ENCODE measurements around the gene TMEM52. TPM values are rescaled to one million over a fixed set of nuclear protein-coding genes. Genes with fewer than 3 reads are reported as not detected.

TMEM52 gene
- total and polyA plus RNA-seq, 2 of the 8 experiments (the other 6 are each of a cell fraction or from before 2014, with no cell fraction given), result 14.6 to 30.2 TPM

DNA sequence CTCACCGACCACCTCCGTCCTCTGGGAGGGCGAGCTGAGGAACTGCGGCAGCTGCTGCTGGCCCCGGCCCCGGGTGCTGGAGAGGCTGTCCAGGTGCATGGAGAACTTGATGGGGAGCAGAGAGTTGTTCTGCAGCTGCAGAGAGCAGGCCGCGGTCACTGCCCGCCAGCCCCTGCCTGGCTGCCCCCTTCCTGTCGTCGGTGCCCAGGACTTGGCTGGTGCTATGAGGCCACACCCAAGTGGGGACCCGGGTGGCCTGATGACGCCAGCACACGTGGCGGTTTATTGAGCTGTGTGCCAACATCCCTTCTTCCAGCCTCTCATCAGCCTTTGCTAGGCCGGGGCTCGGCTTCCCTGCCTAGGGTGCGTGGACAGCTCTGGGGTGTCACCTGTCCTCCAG is 5.3 kb upstream of the TMEM52 start (continued):
- TF ChIP-seq CHD7 (IDR thresholded peaks at IDR 0.05; ENCODE audit: insufficient replicate concordance, low read length) (no peak), CHD2 (IDR thresholded peaks at IDR 0.05; ENCODE audit: low read length) (no peak), SIN3A (conservative IDR thresholded peaks at IDR 0.05 in 1 of 2, IDR thresholded peaks at IDR 0.05 in 1 of 2; ENCODE audit: low read depth in 1 of 2, low read length in 2 of 2) (no peak), CEBPB (IDR thresholded peaks at IDR 0.05; ENCODE audit: low read depth, low read length) (no peak), TAF1 (IDR thresholded peaks at IDR 0.05; ENCODE audit: low read depth, low read length) (no peak), CHD1 (IDR thresholded peaks at IDR 0.05; ENCODE audit: low read depth, low read length) (no peak), TCF12 (IDR thresholded peaks at IDR 0.05; ENCODE audit: low read depth, low read length) (no peak), YY1 (IDR thresholded peaks at IDR 0.05; ENCODE audit: low read depth, low read length) (no peak)

Measured in H1 (cell line).